Heart left ventricle (tissue), 13 donors: Measurements from ENCODE around the gene ANKS3.

ENCODE experiments used
- CTCF ChIP-seq, 12 donors: fragments of 200-600 bp; sonication (generic) in 4 of 12; IDR thresholded peaks; one replicate each; pipeline versions ENCODE4 v1.5.0 to v1.8.0; 2018 to 2022; ENCODE audit warnings: antibody characterized with exemption in 12 of 12, mild to moderate bottlenecking in 5 of 12
- POLR2A ChIP-seq, 2 donors: fragments of 450-650 bp; IDR thresholded peaks; one replicate each; pipeline ENCODE4 v1.6.1; 2017; ENCODE audit warnings: antibody characterized with exemption in 2 of 2, mild to moderate bottlenecking in 2 of 2, moderate library complexity in 2 of 2
- donor health status: ischemic (EF 13 %, LVEDD 7.1; RV severe dilation, severe dysfunction).
- donor health status: DM: no; HTN: yes; CAD: no.
- donor health status: DM: no; HTN: no; CAD: no.
- donor health status: ischemic (EF 25% LVEDD 6.9; RV normal size, moderate dysfunction).
- donor health status: ischemic (EF 25% LVEDD 5.7; RV mildly dilated, moderate dysfunction).
- donor health status: ischemic (EF 35%, LVEDD 5.7; RV mildly dilated, moderate dysfunction).
- donor health status: nonischemic (EF 11% LVEDD 7.7; RV severe dilation, severe dysfunction).
- donor health status: DM: yes; HTN: yes; CAD: no.
- donor health status: PGD.
- donor health status: ischemic (EF 29% LVEDD 5.4; RV normal size, mild dysfunction).
- donor health status: nonischemic (EF 23%, LVEDD 6.1; RV moderate dilation, normal function).

GRCh38 chr16:4723071-4723767 is 10.9 kb downstream of the ANKS3 start:
- TF ChIP-seq POLR2A (IDR thresholded peaks at IDR 0.05), result no peak
- no peak for TF ChIP-seq CTCF (IDR thresholded peaks at IDR 0.05)
